Measurements from ENCODE around the gene MDFI. TPM values are rescaled to one million over a fixed set of nuclear protein-coding genes. Genes with fewer than 3 reads are reported as not detected.

MDFI gene
- total and polyA plus RNA-seq, 7 donors = 0.53 to 3.0 (median 0.93) TPM

DNA sequence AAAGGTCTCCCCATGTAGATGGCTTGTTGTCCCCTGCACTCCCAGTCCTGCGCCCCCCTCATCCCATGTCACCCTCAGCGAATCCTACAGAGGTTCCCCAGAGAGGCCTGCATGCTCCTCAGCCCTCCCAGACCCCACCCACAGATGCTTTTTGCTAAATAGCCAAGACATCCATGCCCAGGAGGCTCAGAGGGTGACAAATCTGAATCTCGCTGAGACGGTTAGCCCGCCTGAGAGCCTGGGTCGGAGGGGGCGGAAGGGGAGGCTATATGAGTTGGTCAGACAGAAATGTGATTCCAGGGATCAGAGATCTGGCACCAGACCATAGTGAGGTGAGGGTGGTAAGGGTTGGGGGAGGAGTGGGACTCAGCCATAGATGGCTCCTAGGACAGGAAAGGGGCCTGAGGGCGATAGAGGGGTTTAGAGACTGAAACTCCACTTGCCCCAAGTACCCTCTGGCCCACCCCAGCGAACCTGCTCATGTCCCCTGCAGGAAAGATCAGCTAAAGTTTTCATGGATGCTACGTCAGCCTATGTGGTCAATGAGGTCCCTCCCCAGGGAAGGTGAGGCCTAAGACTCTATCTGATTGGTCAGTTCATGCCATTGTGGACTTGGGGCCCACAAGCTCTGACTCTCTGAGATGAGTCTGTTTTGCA lies 63.9 kb downstream of the MDFI start:
- Histone ChIP-seq H3K9me3 (no peaks in the 10 kb centered on the region), H3K36me3 (ENCODE audit: insufficient read depth in 1 of 2, low read depth in 1 of 2) (peaks cover 0 to 6% of the 10 kb centered on the region in 2 donors), H3K4me3 (no peak overlapping the region), H3K27me3 (ENCODE audit: insufficient read depth in 3 of 3, low read length in 2 of 3) (no peaks in the 10 kb centered on the region), H3K4me1 (peaks cover 68% of the 10 kb centered on the region), H3K27ac (no peak overlapping the region)
- intact Hi-C loops (cut with DNase I) = loop anchor here in 1 of 2 donors (10.0 kb wide), 1 partner anchor 73 kb away; the partner anchor contains the start of gene FRS3
- ATAC-seq (no peak), DNase-seq (peak in 1 of 2 donors; percentile 26)
- no peak for TF ChIP-seq CTCF (IDR thresholded peaks at IDR 0.05)
- 80 to 93% (median 81%) methylated on average over 10 of the region's 10 CpGs for WGBS, 3 donors

GRCh38 chr6:41702771-41703494 lies 64.7 kb downstream of the MDFI start:
- 79 to 82% (median 81%) methylated on average over 13 to 14 of the region's 14 CpGs for WGBS, 3 donors
- H3K4me3 ChIP-seq = no peak overlapping the region

More at GRCh38 chr6:41702771-41703494, 64.7 kb downstream of the MDFI start:
- no peak for TF ChIP-seq CTCF (IDR thresholded peaks at IDR 0.05)
- peak in 1 of 2 donors; percentile 30 for DNase-seq
- no peak for ATAC-seq
- Histone ChIP-seq H3K27me3 (ENCODE audit: insufficient read depth in 3 of 3, low read length in 2 of 3) (no peaks in the 10 kb centered on the region), H3K9me3 (no peaks in the 10 kb centered on the region), H3K27ac (no peak overlapping the region), H3K4me1 (peaks cover 69% of the 10 kb centered on the region), H3K36me3 (ENCODE audit: insufficient read depth in 1 of 2, low read depth in 1 of 2) (peaks cover 0 to 6% of the 10 kb centered on the region in 2 donors)
- intact Hi-C loops (cut with DNase I) = loop anchor here in 1 of 2 donors (10.0 kb wide), 1 partner anchor 72 kb away; the partner anchor contains the start of gene FRS3

Other genes with a start within 250 kb of the MDFI start
- gene FOXP4, start 92.1 kb upstream of the MDFI start, total RNA-seq = 10 to 100 TPM in 2 of 4 donors, 1 to 10 TPM in 2; 6.4 to 12.2 (median 9.9) TPM
- 1 to 10 TPM; 4.6 to 7.5 (median 5.9) TPM for gene FOXP4, start 92.1 kb upstream of the MDFI start, polyA plus RNA-seq
- gene TFEB, start 97.1 kb downstream of the MDFI start, total RNA-seq = 10 to 100 TPM; 35.4 to 64.3 (median 39.8) TPM
- 10 to 100 TPM; 16.1 to 65.2 (median 51.6) TPM for gene TFEB, start 97.1 kb downstream of the MDFI start, polyA plus RNA-seq
- gene PGC, start 108.9 kb downstream of the MDFI start, total RNA-seq = not detected
- 1 to 10 TPM in 1 of 3 donors, under 1 TPM in 1, not detected in 1; 0.48 to 1.0 TPM for gene PGC, start 108.9 kb downstream of the MDFI start, polyA plus RNA-seq
- gene FRS3, start 141.4 kb downstream of the MDFI start, total RNA-seq = 1 to 10 TPM; 4.0 to 6.5 (median 5.4) TPM
- 1 to 10 TPM; 4.0 to 6.8 (median 4.5) TPM for gene FRS3, start 141.4 kb downstream of the MDFI start, polyA plus RNA-seq
- gene PRICKLE4, start 142.3 kb downstream of the MDFI start, total RNA-seq = under 1 TPM in 3 of 4 donors, not detected in 1; 0.46 to 0.92 (median 0.80) TPM
- gene PRICKLE4, start 142.3 kb downstream of the MDFI start, polyA plus RNA-seq = under 1 TPM in 2 of 3 donors, not detected in 1; 0.49 to 0.70 TPM
- 100 to 1,000 TPM; 156 to 181 (median 168) TPM for gene TOMM6, start 149.2 kb downstream of the MDFI start, total RNA-seq
- gene TOMM6, start 149.2 kb downstream of the MDFI start, polyA plus RNA-seq = 100 to 1,000 TPM; 240 to 403 (median 305) TPM